NCI-H1048 (cell line): ENCODE measurements around the gene SLC29A3.

Source experiments
- DNase-seq: peaks from one replicate; lab custom pipeline; 2025; lab: John Stamatoyannopoulos, UW

Gene SLC29A3

GRCh38 chr10:71370031-71370430 is 51.0 kb downstream of the SLC29A3 start:
- no peak for DNase-seq

- DNase-seq: no peak
Measured at GRCh38 chr10:71371750-71372166, 52.7 kb downstream of the SLC29A3 start.

- DNase-seq: no peak
Measured at GRCh38 chr10:71372882-71373495, 53.9 kb downstream of the SLC29A3 start.

- no peak for DNase-seq
Measured at GRCh38 chr10:71374481-71375233, 55.6 kb downstream of the SLC29A3 start.

- no peak for DNase-seq
Measured at GRCh38 chr10:71375952-71376351, 56.9 kb downstream of the SLC29A3 start.

- no peak for DNase-seq
Measured at GRCh38 chr10:71378336-71379117, 59.5 kb downstream of the SLC29A3 start.

- DNase-seq: no peak
Measured at GRCh38 chr10:71379118-71379766, 60.2 kb downstream of the SLC29A3 start.

GRCh38 chr10:71380841-71381240 is 61.8 kb downstream of the SLC29A3 start:
- DNase-seq: no peak

GRCh38 chr10:71381611-71382010 is 62.6 kb downstream of the SLC29A3 start:
- DNase-seq: no peak

GRCh38 chr10:71382028-71382427 is 63.0 kb downstream of the SLC29A3 start:
- DNase-seq: no peak

- DNase-seq: no peak
Measured at GRCh38 chr10:71382757-71383156, 63.7 kb downstream of the SLC29A3 start.

- DNase-seq: no peak
Measured at GRCh38 chr10:71383972-71384687, 65.1 kb downstream of the SLC29A3 start.

GRCh38 chr10:71388171-71388570 is 69.1 kb downstream of the SLC29A3 start:
- no peak for DNase-seq

GRCh38 chr10:71388583-71389310 is 69.7 kb downstream of the SLC29A3 start:
- no peak for DNase-seq

- no peak for DNase-seq
Measured at GRCh38 chr10:71389768-71390460, 70.9 kb downstream of the SLC29A3 start.

- DNase-seq: no peak
Measured at GRCh38 chr10:71390461-71390835, 71.4 kb downstream of the SLC29A3 start.

GRCh38 chr10:71390921-71391690 is 72.0 kb downstream of the SLC29A3 start:
- no peak for DNase-seq

- DNase-seq: no peak
Measured at GRCh38 chr10:71391701-71392100, 72.6 kb downstream of the SLC29A3 start.

GRCh38 chr10:71392292-71392691 is 73.2 kb downstream of the SLC29A3 start:
- DNase-seq: no peak
